ENCODE measurements around the gene GALK2. TPM values are rescaled to one million over a fixed set of nuclear protein-coding genes. Genes with fewer than 3 reads are reported as not detected.

GALK2 gene
- 10 to 100 TPM; 34.5 to 56.6 (median 47.4) TPM for total RNA-seq

DNA sequence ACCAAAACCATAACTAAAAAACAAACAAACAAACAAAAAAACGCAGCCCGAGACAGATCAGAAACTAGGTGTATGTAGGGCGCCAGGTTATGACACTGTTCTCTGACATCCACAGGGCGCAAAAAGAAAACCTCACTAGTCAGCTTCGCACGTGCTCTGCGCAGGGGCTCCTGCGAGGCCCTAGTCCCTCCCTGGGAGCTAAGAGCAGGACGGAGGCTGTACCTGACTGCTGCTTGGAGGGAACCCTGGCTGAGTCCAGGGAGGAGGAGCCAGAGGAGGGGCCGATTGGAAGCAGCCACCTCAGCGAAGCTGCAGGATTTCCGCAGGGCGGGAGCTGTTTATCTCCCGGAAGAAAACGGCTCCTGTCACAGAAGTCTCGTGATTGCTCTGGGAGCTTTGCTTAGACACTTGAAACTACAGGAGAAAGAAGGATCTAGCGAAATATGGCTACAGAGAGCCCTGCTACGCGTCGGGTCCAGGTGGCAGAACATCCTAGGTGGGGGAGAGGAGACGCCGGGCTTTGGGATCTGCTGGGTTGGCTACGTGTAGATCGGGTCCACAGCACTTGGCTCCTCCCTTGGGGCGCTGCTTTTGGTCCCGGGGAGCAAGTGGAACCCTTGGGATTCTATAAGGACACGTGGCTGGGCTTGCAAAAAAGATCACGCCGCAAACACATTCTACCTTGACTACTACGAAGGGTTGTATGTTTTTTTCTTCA, at the start of gene GALK2:
Gene GALK2, plus strand, starts transcription at position 368 of the 718 bp plus-strand sequence. Its CDS starts 76 bp downstream, at position 444.
- H3K27me3 ChIP-seq = no peaks in the 10 kb centered on the region
- peaks cover 0 to 37% (median 9%) of the 10 kb centered on the region in 4 donors for H3K4me1 ChIP-seq
- peak within 1 kb of the TSS; percentile 83 to 98 (median 92) for H3K27ac ChIP-seq
- no peaks in the 10 kb centered on the region for H3K36me3 ChIP-seq
- peak; percentile 74 to 78 for DNase-seq (ENCODE audit: low spot score in 2 of 2)
- peak; percentile 33 to 94 for TF ChIP-seq EP300 (IDR thresholded peaks at IDR 0.05)
- TF ChIP-seq POLR2A (IDR thresholded peaks at IDR 0.05) = peak; percentile 39 to 80
- no peak for TF ChIP-seq CTCF (IDR thresholded peaks at IDR 0.05)
- no peaks in the 10 kb centered on the region for H3K9me3 ChIP-seq
- peak within 1 kb of the TSS; percentile 50 to 80 (median 64) for H3K4me3 ChIP-seq
- 5 to 6% methylated on average over 29 to 30 of the region's 30 CpGs for WGBS, 2 donors

DNA sequence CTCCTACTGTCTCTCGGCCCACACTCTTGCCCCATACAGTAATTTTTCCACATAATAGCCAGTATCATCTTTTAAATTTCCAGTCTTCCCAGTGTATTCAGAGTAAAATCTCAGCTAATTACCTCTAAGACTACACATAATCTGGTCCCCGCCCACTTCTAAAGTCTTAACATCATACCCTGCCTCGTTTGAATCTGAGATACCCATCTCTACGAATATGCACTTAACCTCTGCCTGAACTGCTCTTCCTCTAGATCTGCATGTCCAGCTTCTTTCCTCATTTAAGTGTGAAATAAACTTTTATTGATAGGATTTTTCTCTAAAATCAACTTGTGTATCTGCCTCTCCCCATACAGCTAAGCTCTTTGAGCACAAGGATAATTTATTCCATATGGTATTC, 49.2 kb upstream of the GALK2 start:
- Histone ChIP-seq H3K27ac (no peak overlapping the region), H3K4me1 (no peaks in the 10 kb centered on the region), H3K27me3 (no peaks in the 10 kb centered on the region), H3K9me3 (no peaks in the 10 kb centered on the region), H3K4me3 (no peak overlapping the region), H3K36me3 (peaks cover 0 to 17% (median 0%) of the 10 kb centered on the region in 3 donors)
- WGBS, 2 donors = 76 to 81% methylated on average over 4 of the region's 4 CpGs
- TF ChIP-seq CTCF (IDR thresholded peaks at IDR 0.05) = no peak
- TF ChIP-seq EP300 (IDR thresholded peaks at IDR 0.05) = no peak
- no peak for TF ChIP-seq POLR2A (IDR thresholded peaks at IDR 0.05)
- no peak for DNase-seq (ENCODE audit: low spot score in 2 of 2)

DNA sequence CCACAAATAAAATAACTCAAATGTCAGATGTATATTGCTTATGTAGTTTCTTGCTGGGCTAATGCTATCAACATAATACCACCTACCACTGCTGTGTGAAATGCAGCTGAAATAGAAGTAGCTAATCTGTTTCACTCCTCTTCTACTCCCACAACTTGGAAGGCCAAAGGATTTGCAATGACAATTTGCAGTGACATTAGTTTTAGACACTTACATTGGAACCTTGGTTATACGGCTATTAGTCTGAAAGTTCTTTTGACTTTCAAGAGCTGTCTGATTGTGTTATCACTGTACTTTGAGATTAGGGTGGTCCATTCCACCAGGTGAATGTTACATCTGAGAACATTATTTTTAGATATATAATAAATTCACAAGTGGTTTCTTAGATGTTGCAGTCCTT, 48.1 kb upstream of the GALK2 start:
- Histone ChIP-seq H3K9me3 (no peaks in the 10 kb centered on the region), H3K4me1 (no peaks in the 10 kb centered on the region), H3K4me3 (no peak overlapping the region), H3K27me3 (no peaks in the 10 kb centered on the region), H3K36me3 (peaks cover 0 to 18% (median 0%) of the 10 kb centered on the region in 3 donors), H3K27ac (peak overlapping the region in 1 of 4 donors; percentile 10)
- no peak for TF ChIP-seq POLR2A (IDR thresholded peaks at IDR 0.05)
- TF ChIP-seq CTCF (IDR thresholded peaks at IDR 0.05) = no peak
- no peak for TF ChIP-seq EP300 (IDR thresholded peaks at IDR 0.05)
- 72 to 85% methylated on average over 1 of the region's 1 CpG for WGBS, 2 donors
- no peak for DNase-seq (ENCODE audit: low spot score in 2 of 2)

- H3K36me3 ChIP-seq = peaks cover 0 to 22% (median 3%) of the 10 kb centered on the region in 3 donors
- no peaks in the 10 kb centered on the region for H3K9me3 ChIP-seq
- H3K27me3 ChIP-seq = no peaks in the 10 kb centered on the region
- 74% methylated on average over 1 of the region's 1 CpG for WGBS, 2 donors
- H3K4me3 ChIP-seq = no peak overlapping the region
- no peak overlapping the region for H3K27ac ChIP-seq
- TF ChIP-seq EP300 (IDR thresholded peaks at IDR 0.05) (no peak), CTCF (IDR thresholded peaks at IDR 0.05) (no peak), POLR2A (IDR thresholded peaks at IDR 0.05) (no peak)
- DNase-seq (ENCODE audit: low spot score in 2 of 2) = no peak
- no peaks in the 10 kb centered on the region for H3K4me1 ChIP-seq
Measured at GRCh38 chr15:49122541-49123062, 47.4 kb upstream of the GALK2 start.

GRCh38 chr15:49124371-49124770, 45.7 kb upstream of the GALK2 start:
- H3K4me1 ChIP-seq = no peaks in the 10 kb centered on the region
- H3K36me3 ChIP-seq = peaks cover 0 to 40% (median 5%) of the 10 kb centered on the region in 3 donors
- 51 to 81% methylated on average over 2 of the region's 2 CpGs for WGBS, 2 donors
- H3K4me3 ChIP-seq = no peak overlapping the region
- H3K9me3 ChIP-seq = no peaks in the 10 kb centered on the region
- TF ChIP-seq POLR2A (IDR thresholded peaks at IDR 0.05) (no peak), EP300 (IDR thresholded peaks at IDR 0.05) (no peak), CTCF (IDR thresholded peaks at IDR 0.05) (no peak)
- no peak for DNase-seq (ENCODE audit: low spot score in 2 of 2)
- peak overlapping the region in 1 of 4 donors; percentile 9 for H3K27ac ChIP-seq
- no peaks in the 10 kb centered on the region for H3K27me3 ChIP-seq

Data from tibial nerve (tissue), 4 donors.